ENCODE measurements around the gene EED.

GRCh38 chr11:86246293-86246675 is 1.7 kb downstream of the EED start:
- no peak for TF ChIP-seq CTCF (IDR thresholded peaks at IDR 0.05; ENCODE audit: low read depth, low read length, poor library complexity, severe bottlenecking)
- no peak for TF ChIP-seq EZH2phosphoT487 (IDR thresholded peaks at IDR 0.05; ENCODE audit: borderline replicate concordance, low read length)

Measured in DOHH2 (cell line).